Measurements from ENCODE around the gene PARVG.

The PARVG gene

GRCh38 chr22:44159221-44159620 is 21.5 kb upstream of the PARVG start:
- DNase-seq (ENCODE audit: low spot score), result no peak
- in situ Hi-C loops (cut with MboI; ENCODE audit: low sequenced_read_pairs, unreplicated experiment), result no loop called here

GRCh38 chr22:44159811-44160210 is 20.9 kb upstream of the PARVG start:
- TF ChIP-seq, protein P1, sequence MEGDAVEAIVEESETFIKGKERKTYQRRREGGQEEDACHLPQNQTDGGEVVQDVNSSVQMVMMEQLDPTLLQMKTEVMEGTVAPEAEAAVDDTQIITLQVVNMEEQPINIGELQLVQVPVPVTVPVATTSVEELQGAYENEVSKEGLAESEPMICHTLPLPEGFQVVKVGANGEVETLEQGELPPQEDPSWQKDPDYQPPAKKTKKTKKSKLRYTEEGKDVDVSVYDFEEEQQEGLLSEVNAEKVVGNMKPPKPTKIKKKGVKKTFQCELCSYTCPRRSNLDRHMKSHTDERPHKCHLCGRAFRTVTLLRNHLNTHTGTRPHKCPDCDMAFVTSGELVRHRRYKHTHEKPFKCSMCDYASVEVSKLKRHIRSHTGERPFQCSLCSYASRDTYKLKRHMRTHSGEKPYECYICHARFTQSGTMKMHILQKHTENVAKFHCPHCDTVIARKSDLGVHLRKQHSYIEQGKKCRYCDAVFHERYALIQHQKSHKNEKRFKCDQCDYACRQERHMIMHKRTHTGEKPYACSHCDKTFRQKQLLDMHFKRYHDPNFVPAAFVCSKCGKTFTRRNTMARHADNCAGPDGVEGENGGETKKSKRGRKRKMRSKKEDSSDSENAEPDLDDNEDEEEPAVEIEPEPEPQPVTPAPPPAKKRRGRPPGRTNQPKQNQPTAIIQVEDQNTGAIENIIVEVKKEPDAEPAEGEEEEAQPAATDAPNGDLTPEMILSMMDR (IDR thresholded peaks at IDR 0.05; ENCODE audit: borderline replicate concordance, control extremely low read depth, extremely low read depth, insufficient read depth, missing control alignments), result no peak
- DNase-seq (ENCODE audit: low spot score), result no peak
- in situ Hi-C loops (cut with MboI; ENCODE audit: low sequenced_read_pairs, unreplicated experiment), result no loop called here

More at GRCh38 chr22:44159221-44159620, 21.5 kb upstream of the PARVG start:
- TF ChIP-seq, protein P1 (IDR thresholded peaks at IDR 0.05; ENCODE audit: borderline replicate concordance, control extremely low read depth, extremely low read depth, insufficient read depth, missing control alignments), result no peak

DNA sequence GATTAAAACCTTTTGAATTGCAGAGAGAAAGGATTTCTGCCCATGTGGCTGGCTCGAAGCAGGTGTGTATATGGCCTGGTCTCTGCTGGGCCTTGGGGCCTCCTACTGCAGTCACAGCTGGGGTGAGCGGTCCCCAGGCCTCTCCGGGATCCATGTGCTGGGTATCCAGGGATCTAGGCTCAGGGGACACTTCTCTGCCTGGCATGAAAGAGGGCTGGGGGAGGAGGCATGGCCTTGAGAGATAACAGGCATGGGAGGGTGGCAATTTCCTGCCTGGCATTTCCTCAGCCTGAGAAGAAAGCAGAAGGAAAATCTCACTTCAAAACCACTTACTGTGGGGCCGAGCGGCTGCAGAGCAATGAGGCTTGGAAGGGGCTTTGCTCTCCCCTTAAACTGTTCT is 20.3 kb upstream of the PARVG start:
- in situ Hi-C loops (cut with MboI; ENCODE audit: low sequenced_read_pairs, unreplicated experiment), result no loop called here
- DNase-seq (ENCODE audit: low spot score), result no peak
- TF ChIP-seq, protein P1 (IDR thresholded peaks at IDR 0.05; ENCODE audit: borderline replicate concordance, control extremely low read depth, extremely low read depth, insufficient read depth, missing control alignments), result no peak

- DNase-seq (ENCODE audit: low spot score), result no peak
- in situ Hi-C loops (cut with MboI; ENCODE audit: low sequenced_read_pairs, unreplicated experiment), result no loop called here
- TF ChIP-seq, protein P1 (IDR thresholded peaks at IDR 0.05; ENCODE audit: borderline replicate concordance, control extremely low read depth, extremely low read depth, insufficient read depth, missing control alignments), result no peak
Observed at GRCh38 chr22:44161673-44162072, 19.1 kb upstream of the PARVG start.

DNA sequence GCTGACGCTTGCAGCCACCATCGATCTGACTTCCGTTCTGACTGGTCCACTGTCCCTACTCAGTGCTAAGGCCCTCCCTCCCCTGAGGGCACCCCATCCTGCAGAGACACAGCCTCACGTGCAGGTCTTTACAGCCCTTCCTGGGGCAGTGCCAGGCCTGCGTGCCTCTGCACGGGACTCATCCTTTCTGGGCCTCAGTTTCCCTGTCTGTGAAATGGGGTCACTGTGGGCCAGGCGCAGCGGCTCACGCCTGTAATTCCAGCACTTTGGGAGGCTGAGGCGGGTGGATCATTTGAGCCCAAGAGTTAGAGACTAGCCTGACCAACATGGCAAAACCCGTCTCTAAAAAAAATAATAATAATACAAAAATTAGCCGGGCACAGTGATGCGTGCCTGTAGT is 17.8 kb upstream of the PARVG start:
- DNase-seq (ENCODE audit: low spot score), result no peak
- TF ChIP-seq, protein P1 (IDR thresholded peaks at IDR 0.05; ENCODE audit: borderline replicate concordance, control extremely low read depth, extremely low read depth, insufficient read depth, missing control alignments), result no peak
- in situ Hi-C loops (cut with MboI; ENCODE audit: low sequenced_read_pairs, unreplicated experiment), result no loop called here

GRCh38 chr22:44163536-44163935 is 17.2 kb upstream of the PARVG start:
- DNase-seq (ENCODE audit: low spot score), result no peak
- in situ Hi-C loops (cut with MboI; ENCODE audit: low sequenced_read_pairs, unreplicated experiment), result no loop called here
- TF ChIP-seq, protein P1 (IDR thresholded peaks at IDR 0.05; ENCODE audit: borderline replicate concordance, control extremely low read depth, extremely low read depth, insufficient read depth, missing control alignments), result no peak

- TF ChIP-seq, protein P1 (IDR thresholded peaks at IDR 0.05; ENCODE audit: borderline replicate concordance, control extremely low read depth, extremely low read depth, insufficient read depth, missing control alignments), result no peak
- no peak for DNase-seq (ENCODE audit: low spot score)
- in situ Hi-C loops (cut with MboI; ENCODE audit: low sequenced_read_pairs, unreplicated experiment), result no loop called here
Observed at GRCh38 chr22:44164031-44164430, 16.7 kb upstream of the PARVG start.
